GM21526 (cell line): Measurements from ENCODE around the gene CMIP.
A peak's percentile ranks its signal among the peaks of the same experiment; 100 is the strongest.

Experiments used
- ATAC-seq: cut with Tn5 transposase; IDR thresholded peaks from one replicate; pipeline ENCODE4 v1.9.1; 2021; ENCODE audit warnings: moderate library complexity; ENCODE audit not compliant: unreplicated experiment, low FRiP score

The CMIP gene

GRCh38 chr16:81642943-81643342 lies 198.3 kb downstream of the CMIP start:
- ATAC-seq, result no peak

- ATAC-seq, result no peak
These were observed 200.7 kb downstream of the CMIP start for GRCh38 chr16:81645266-81645694.

- no peak for ATAC-seq
These were observed 201.3 kb downstream of the CMIP start for GRCh38 chr16:81645925-81646324.

DNA sequence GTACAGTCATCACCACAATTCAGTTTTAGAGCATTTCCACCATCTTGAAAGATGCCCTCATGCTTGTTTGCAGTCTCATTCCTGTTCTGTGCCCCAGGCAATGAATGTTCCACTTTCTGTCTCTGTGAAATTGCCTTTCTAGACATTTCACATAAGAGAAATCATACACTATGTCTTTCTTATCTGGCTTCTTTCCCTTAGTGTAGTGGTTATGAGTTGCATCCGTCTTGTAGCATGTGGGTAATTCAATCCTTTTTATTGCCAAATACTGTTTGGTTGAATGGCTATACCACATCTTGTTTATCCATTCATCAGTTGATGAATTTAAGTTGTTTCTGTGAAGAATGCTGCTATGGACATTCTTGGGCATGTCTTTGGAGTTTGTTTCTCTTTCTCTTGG lies 202.0 kb downstream of the CMIP start:
- ATAC-seq, result no peak

DNA sequence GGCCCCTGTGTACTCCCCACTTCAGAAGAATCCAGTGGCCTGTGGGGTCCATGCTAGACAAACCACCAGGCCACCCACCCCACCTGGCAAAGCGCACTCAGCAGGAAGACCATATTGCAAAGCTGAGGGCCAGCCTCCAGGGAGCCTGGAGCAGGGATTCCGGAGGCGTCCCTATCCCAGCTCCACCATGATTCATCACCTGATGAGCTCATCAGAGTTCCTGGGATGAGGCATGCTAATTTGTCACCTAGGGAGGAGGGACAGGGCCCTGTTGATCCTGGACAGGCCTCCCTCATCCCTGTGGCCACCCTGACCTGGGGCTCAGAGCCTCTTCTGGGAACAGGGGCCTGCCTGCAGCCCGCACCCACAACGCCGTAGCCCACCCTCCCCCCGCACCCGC lies 202.9 kb downstream of the CMIP start:
- no peak for ATAC-seq

- no peak for ATAC-seq
These were observed 205.1 kb downstream of the CMIP start for GRCh38 chr16:81649561-81650184.

DNA sequence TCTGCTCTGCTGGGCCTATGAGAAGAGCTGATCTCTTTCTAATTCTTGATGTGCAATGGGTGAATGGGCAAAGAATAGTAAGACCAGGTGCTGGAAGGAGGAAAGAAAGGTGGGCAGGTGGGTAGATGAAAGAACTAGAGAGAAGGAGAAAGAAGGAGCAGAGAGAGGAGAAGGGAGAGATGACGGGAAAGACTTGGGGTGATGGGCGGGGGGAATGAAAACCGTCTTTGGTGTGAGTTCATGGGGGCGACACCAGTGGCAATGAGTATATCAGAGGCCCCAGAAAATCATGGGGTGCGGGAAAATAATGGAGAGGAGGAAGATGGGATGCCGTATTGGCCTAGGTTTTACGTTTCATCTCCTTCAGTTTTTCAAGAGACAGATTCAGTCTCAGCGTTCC lies 205.7 kb downstream of the CMIP start:
- no peak for ATAC-seq

- ATAC-seq, result no peak
These were observed 206.5 kb downstream of the CMIP start for GRCh38 chr16:81650982-81651562.

DNA sequence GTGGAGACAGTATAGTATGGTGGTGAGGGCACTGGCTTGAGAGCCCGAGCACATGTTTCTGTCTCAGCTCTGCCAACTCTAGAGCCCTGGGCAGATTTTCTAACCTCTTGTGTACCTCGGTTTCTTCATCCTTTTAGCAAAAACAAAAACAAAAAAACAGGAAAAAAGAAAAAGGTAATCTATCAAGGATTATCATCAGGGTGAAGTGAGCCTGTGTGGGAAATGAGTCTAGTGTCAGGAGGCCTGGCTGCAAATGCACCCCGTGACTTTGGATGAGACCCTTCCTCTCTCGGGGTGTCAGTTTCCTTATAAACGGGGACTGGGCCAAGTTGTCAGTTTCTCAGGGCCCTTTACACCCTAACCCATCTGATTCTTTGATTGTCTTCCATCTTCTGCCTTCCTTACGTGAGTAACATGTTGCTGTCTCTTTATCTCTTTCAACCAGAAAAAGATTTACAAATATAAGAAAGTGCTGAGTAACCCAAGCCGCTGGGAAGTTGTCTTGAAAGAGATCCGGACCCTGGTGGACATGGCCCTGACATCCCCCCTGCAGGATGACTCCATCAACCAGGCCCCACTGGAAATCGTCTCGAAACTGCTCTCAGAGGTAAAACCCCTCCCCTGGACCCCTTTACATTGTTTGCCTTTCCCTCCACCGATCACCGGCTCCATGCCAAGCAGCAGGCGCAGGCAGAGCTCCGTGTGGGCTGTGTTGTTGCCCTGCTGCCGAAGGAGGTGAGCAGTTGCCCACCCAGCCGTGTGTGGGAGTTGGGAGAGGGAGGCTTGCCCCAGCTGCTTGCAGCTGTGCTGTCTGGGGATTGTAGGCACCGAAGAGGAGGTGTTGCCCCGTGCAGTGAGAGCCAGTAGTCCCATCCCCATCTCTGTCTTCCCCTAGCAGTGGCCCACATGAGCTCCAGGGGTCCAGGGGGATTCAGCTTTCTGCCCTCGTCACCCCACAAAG lies 207.4 kb downstream of the CMIP start:
- ATAC-seq, result no peak

DNA sequence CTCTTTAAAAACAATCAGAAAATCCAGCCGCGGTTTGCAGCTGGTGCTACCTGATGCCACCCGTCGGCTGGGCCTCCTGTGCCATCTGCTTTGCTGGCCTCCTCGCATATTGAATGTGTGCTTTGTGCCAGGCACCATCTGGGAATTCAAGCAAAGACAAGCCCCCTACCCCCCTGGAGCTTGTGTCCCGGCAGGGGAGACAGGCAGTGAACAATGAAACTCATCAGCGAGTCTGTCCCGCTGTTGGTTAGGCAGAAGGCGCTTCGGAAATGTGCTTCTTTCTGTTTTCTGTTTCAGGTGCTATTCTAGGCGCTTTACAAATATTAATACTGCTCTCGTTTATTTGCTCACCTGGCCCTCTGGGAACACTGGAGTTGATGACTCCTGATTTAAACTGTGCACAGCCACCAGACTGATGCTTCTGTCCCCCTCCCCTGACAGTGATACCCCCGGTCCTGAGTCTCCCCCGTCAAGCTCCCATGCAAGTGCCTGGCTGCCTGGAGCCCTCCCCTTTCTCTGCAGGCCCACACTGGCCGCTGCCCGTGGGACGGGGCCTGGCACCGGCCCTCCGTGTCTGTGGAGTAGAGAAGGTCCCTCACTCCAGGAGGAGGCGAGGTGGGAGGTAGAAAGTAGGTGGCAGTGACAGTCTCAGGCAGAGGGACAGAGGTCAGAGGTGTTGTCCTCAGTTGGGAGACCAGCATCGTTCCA lies 208.3 kb downstream of the CMIP start:
- peak; percentile 73 for ATAC-seq

- ATAC-seq, result no peak
These were observed 209.7 kb downstream of the CMIP start for GRCh38 chr16:81654346-81654745.

GRCh38 chr16:81655469-81656162 lies 211.0 kb downstream of the CMIP start:
- ATAC-seq, result no peak

DNA sequence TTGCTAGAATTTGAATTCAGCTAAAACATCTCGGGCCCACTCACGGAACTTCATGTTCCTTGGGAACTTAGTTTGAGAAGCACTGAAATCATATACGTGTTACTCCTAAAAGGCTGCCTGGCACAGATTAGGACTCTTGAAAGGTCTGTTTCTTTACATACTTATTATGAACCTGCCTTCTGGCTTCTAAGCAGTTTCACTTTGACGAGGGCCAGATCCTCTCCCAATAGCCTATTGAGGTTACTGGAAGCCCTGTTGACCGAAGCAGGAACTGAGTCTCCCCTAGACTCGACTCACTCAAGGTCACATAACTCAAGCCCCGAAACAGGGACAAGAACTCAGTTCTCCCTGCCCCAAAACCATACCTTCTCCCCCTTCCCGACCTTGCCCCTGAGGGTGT lies 212.6 kb downstream of the CMIP start:
- no peak for ATAC-seq

GRCh38 chr16:81657781-81658180 lies 213.2 kb downstream of the CMIP start:
- ATAC-seq, result no peak

DNA sequence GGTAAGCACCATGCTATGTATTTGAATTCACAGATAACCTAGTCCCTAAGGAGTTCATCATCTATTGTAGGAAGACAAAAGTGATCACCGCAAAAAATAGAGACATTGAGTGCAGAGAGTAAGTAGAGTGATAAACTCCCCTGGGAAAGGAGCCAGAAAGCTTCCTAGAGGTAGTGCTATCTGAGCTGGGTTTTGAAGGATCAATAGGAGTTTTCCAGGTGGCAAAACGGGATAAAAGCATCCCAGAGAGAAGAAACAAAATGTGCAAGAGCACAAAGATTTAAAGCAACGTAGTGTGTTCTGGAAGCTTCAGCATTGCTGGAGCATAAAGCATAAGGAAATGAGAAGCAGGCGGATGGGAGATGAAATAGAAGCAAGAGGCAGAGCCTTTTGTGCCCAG lies 213.8 kb downstream of the CMIP start:
- ATAC-seq, result no peak

- no peak for ATAC-seq
These were observed 214.6 kb downstream of the CMIP start for GRCh38 chr16:81659249-81659648.

- no peak for ATAC-seq
These were observed 216.5 kb downstream of the CMIP start for GRCh38 chr16:81661082-81661481.

DNA sequence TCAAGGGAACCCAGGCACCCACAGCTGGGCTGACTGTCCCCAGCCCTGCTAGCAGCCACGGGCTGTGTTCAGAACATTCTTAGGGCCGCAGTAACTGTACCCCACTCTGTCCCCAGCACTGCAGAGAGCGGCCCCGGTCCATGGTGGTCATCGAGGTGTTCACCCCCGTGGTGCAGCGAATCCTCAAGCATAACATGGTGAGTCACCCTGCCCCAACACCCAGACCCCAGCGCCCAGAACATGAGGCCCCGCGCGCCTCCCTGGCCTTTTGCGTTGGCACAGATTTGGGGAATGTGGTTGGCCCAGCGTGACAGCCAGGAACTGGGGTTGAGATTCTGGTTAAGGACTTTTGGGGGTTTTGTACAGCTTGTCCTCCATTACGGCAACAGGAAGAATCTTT lies 219.5 kb downstream of the CMIP start:
- no peak for ATAC-seq

- ATAC-seq, result no peak
These were observed 221.0 kb downstream of the CMIP start for GRCh38 chr16:81665588-81665987.

DNA sequence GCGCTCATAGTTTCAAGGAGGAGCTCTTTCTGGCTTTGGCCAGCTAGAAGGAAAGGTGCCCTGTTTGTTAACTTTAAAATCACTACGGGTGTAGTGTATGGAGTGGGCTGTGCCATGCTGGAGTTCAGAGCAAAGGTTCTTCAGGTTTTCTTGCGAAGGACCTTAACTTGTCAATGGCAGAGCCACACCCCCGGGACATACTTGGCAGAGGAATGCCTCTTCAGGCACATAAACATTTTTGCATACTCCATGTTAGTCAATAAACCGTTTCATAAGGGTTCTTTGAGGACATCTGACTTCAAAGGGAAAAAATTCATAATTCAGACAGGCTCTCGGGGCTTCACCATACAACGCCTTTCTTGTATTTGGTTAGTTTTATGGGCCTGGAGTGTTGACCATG lies 221.5 kb downstream of the CMIP start:
- ATAC-seq, result no peak
